SU-DHL-6 (cell line): Measurements from ENCODE around the gene GNL2.

Experiments used
- CTCF ChIP-seq: fragments of 200-600 bp; sonication (generic); IDR thresholded peaks from one replicate; pipeline ENCODE4 v1.5.1; 2017; ENCODE audit warnings: antibody characterized with exemption, mild to moderate bottlenecking, low read length, moderate library complexity; ENCODE audit not compliant: insufficient read depth, poor library complexity, severe bottlenecking
- EZH2phosphoT487 ChIP-seq: fragments of 200-600 bp; sonication (generic), shearing (Covaris generic); conservative IDR thresholded peaks from 2 replicates; pipeline ENCODE4 v1.6.1; 2018; ENCODE audit warnings: mild to moderate bottlenecking, antibody characterized with exemption, low read length, moderate library complexity, mixed read lengths

DNA sequence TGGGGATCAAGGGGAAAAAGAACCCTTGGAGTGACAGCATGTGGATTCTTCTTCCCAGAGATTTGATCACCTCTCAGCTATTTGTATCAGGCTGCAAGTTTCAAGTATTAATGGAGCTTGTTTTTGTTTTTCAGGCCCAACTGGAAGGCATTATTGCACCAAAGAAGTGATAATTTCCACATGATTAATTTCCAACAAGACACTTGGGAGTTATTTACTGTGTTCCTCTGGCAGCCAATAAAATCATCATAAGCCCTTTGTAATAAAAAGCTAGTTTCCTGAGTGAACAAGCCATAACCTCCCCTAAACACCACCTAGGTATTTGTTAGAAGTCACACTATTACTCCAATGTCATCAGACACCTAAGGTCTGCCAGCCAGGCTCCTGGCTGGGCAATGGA is 30.8 kb downstream of the GNL2 start:
- TF ChIP-seq EZH2phosphoT487, result no peak
- TF ChIP-seq CTCF, result no peak
